OCI-LY3 (cell line): ENCODE results near the gene GULP1.

Experiments used
- CTCF ChIP-seq: fragments of 200-600, 300-600 bp; sonication (generic); IDR thresholded peaks from 2 replicates; pipeline ENCODE4 v1.5.1; 2014; ENCODE audit warnings: antibody characterized with exemption, low read length, low read depth
- EZH2phosphoT487 ChIP-seq: fragments of 200-600 bp; shearing (Covaris generic); IDR thresholded peaks from 2 replicates; pipeline ENCODE4 v1.6.1; 2018; ENCODE audit warnings: antibody characterized with exemption, mixed run types, low read depth

DNA sequence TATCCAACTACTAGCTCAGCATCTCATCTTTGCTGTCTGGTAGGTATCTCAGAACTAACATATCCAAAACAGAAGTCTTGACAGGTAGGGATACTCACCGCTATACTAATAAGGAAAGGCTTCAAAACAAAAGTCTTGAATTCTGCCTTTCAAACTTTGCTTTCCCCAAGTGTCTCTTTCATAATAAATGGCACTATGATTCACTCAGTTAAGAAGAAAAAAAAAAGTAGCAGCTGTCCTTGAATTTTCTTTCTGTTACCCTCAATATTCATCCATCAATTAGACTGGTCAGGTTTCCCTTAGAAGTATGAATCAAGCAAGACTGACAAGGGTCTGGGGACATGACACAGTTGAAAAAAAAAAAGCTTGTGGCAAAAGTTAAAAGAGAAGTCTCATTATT, 175.1 kb downstream of the GULP1 start:
- TF ChIP-seq CTCF (no peak), EZH2phosphoT487 (no peak)
